ENCODE data around the gene PRR20E.

- TF ChIP-seq CTCF (tag by site-specific recombination; IDR thresholded peaks at IDR 0.05) (no peak), ZNF274 (IDR thresholded peaks at IDR 0.05; ENCODE audit: low read length) (no peak), ZNF274 (tag by site-specific recombination; IDR thresholded peaks at IDR 0.05; ENCODE audit: borderline replicate concordance) (no peak), ZNF112 (tag by site-specific recombination; IDR thresholded peaks at IDR 0.05) (no peak), ZNF398 (tag by site-specific recombination; IDR thresholded peaks at IDR 0.05) (no peak), KLF16 (tag by site-specific recombination; IDR thresholded peaks at IDR 0.05) (no peak)
- TF ChIP-seq, protein P1, sequence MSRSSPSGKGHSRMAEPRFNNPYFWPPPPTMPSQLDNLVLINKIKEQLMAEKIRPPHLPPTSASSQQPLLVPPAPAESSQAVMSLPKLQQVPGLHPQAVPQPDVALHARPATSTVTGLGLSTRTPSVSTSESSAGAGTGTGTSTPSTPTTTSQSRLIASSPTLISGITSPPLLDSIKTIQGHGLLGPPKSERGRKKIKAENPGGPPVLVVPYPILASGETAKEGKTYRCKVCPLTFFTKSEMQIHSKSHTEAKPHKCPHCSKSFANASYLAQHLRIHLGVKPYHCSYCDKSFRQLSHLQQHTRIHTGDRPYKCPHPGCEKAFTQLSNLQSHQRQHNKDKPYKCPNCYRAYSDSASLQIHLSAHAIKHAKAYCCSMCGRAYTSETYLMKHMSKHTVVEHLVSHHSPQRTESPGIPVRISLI (tag by site-specific recombination; IDR thresholded peaks at IDR 0.05): no peak
Measured at GRCh38 chr13:57123681-57124080, 43.3 kb upstream of the PRR20E start.

All from HEK293 (cell line).